ENCODE results near the gene IGFL4. TPM values are rescaled to one million over a fixed set of nuclear protein-coding genes. Genes with fewer than 3 reads are reported as not detected.

Gene IGFL4
- total and polyA plus RNA-seq, 2 of the 4 experiments (the other 2 are of a cell fraction) = not detected

DNA sequence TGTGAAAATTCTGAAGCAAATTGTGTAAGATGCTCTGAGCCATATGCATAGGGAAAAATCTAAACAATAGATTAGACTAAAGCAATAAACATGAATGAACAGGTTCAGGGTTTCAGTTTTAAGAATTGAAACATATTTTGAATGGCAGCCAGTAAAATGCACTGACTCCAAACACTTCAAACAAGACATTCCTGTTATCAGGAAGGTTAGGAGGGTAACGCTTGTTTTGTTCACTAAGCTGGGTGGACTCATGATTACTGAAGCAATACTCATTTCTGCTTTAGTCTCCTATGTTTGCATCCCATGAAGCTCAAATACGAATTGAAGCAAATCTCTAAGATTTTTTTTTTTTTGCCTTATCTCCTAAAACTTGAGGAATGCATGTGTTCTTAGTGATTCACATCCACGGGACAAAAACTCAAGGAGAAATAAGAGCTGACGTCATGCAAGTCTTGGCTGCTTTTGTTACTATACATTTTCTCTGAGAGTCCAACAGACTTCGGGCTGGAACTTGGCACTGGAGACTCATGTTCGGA, 29.1 kb upstream of the IGFL4 start:
- H3K9ac ChIP-seq (ENCODE audit: low read depth, low read length) = no peak overlapping the region
- POLR2A ChIA-PET (ENCODE audit: unreplicated experiment) = no interaction called here
- H3K4me2 ChIP-seq (ENCODE audit: low read depth, low read length) = peak overlapping the region; percentile 55; the same call in 1 of the 2 replicates

More for the DNA sequence above, 29.1 kb upstream of the IGFL4 start:
- no peaks in the 10 kb centered on the region for H3K36me3 ChIP-seq (ENCODE audit: control insufficient read depth, insufficient read depth, low read length)
- H3K79me1 ChIP-seq (ENCODE audit: low read depth in 1 of 2, low read length in 2 of 2) = no peaks in the 10 kb centered on the region
- ATAC-seq (ENCODE audit: low read depth) (peak; percentile 76), DNase-seq (peak; percentile 93)
- no peak overlapping the region for H3K4ac ChIP-seq (ENCODE audit: low read depth, low read length)
- dilution Hi-C loops (cut with HindIII; ENCODE audit: low sequenced_read_pairs, unreplicated experiment) = no loop called here
- H2BK20ac ChIP-seq (ENCODE audit: low read depth, low read length) = no peak overlapping the region
- in situ Hi-C loops (cut with MboI; ENCODE audit: low sequenced_read_pairs) = loop anchor here (10.0 kb wide), 1 partner anchor 45 kb away; the partner anchor contains the start of gene PGLYRP1
- H2AK5ac ChIP-seq (ENCODE audit: low read depth, low read length) = no peak overlapping the region
- BruUV-seq (replicated peaks) = no TSS peak
- peaks cover 35% of the 10 kb centered on the region for H3K27me3 ChIP-seq (ENCODE audit: control insufficient read depth, insufficient read depth, low read length)
- H3K9me1 ChIP-seq (ENCODE audit: insufficient read depth, low read length) = peaks cover 8% of the 10 kb centered on the region
- H2BK5ac ChIP-seq (ENCODE audit: low read depth, low read length, poor library complexity, severe bottlenecking) = no peak overlapping the region
- no peak overlapping the region for H2AK9ac ChIP-seq (replicated peaks; ENCODE audit: low read depth, low read length, poor library complexity)
- WGBS, 2 experiments (ENCODE audit: extremely low coverage in 2 of 2, insufficient read length in 1 of 2) = 15% methylated on average over 2 of the region's 6 CpGs; no CpG with 5 or more reads in 1 of the 2 experiments
- no peak overlapping the region for H3K14ac ChIP-seq (replicated peaks; ENCODE audit: low read depth, low read length)
- no peak overlapping the region for H3K56ac ChIP-seq (ENCODE audit: extremely low read depth, insufficient read depth, low read length)
- no peak overlapping the region for H4K8ac ChIP-seq (ENCODE audit: low read depth in 2 of 2, low read length in 2 of 2)
- H3K27ac ChIP-seq (ENCODE audit: insufficient read depth, low read length) = no peak overlapping the region
- no peak overlapping the region for H2BK15ac ChIP-seq (ENCODE audit: low read depth, low read length)
- H4K5ac ChIP-seq (ENCODE audit: low read depth, low read length) = no peak overlapping the region
- H3K4me3 ChIP-seq (ENCODE audit: insufficient read depth, low read depth, low read length) = no peak overlapping the region
- H2BK120ac ChIP-seq (ENCODE audit: low read depth, low read length) = no peak overlapping the region
- H4K20me1 ChIP-seq (ENCODE audit: insufficient read depth, low read length) = no peaks in the 10 kb centered on the region
- peaks cover 2% of the 10 kb centered on the region; the same call in 1 of the 2 replicates for H3K4me1 ChIP-seq (ENCODE audit: control insufficient read depth, insufficient read depth, low read length)
- no peak overlapping the region for H4K91ac ChIP-seq (ENCODE audit: insufficient read depth, low read depth, low read length)
- H3K9me3 ChIP-seq (ENCODE audit: control insufficient read depth, insufficient read depth, low read length) = no peaks in the 10 kb centered on the region
- no peak overlapping the region for H3K23ac ChIP-seq (ENCODE audit: low read depth, low read length)
- H3K18ac ChIP-seq (ENCODE audit: low read depth, low read length) = no peak overlapping the region
- H2AFZ ChIP-seq (replicated peaks; ENCODE audit: low read length, poor library complexity) = no peak overlapping the region
- TF ChIP-seq FOS (IDR thresholded peaks at IDR 0.05; ENCODE audit: low read depth, low read length) (peak; percentile 47; the same call in 1 of the 2 replicates), MXI1 (IDR thresholded peaks at IDR 0.05; ENCODE audit: borderline replicate concordance, low read depth, low read length) (no peak), CEBPB (IDR thresholded peaks at IDR 0.05; ENCODE audit: low read depth, low read length) (peak; percentile 14; the same call in 1 of the 2 replicates), CHD1 (IDR thresholded peaks at IDR 0.05; ENCODE audit: low read depth, low read length) (no peak), BHLHE40 (IDR thresholded peaks at IDR 0.05; ENCODE audit: low read depth, low read length) (peak; percentile 55)
- intact Hi-C loops (cut with micrococcal nuclease) = loop anchor here (2.0 kb wide), 1 partner anchor 43 kb away; no protein-coding TSS in a partner anchor
- CTCF ChIA-PET = interaction anchor here (0.6 to 1.5 kb wide), 2 partner anchors 30 to 41 kb away, joined by 3 to 9 read pairs; no protein-coding TSS in a partner anchor
